ENCODE measurements around the gene GASK1A. TPM values are rescaled to one million over a fixed set of nuclear protein-coding genes. Genes with fewer than 3 reads are reported as not detected.

Gene GASK1A
- total and polyA plus RNA-seq, 2 of the 4 experiments (the other 2 are of a cell fraction), result 0.18 to 0.19 TPM

GRCh38 chr3:42999632-43000031 lies 20.5 kb downstream of the GASK1A start:
- H3K4ac ChIP-seq (ENCODE audit: low read depth, low read length), result no peak overlapping the region
- H4K5ac ChIP-seq (ENCODE audit: low read depth, low read length), result no peak overlapping the region
- no peak overlapping the region for H4K91ac ChIP-seq (ENCODE audit: insufficient read depth, low read depth, low read length)
- H2BK120ac ChIP-seq (ENCODE audit: low read depth, low read length), result no peak overlapping the region
- H3K9me3 ChIP-seq (ENCODE audit: control insufficient read depth, insufficient read depth, low read length), result no peaks in the 10 kb centered on the region
- H3K56ac ChIP-seq (ENCODE audit: extremely low read depth, insufficient read depth, low read length), result no peak overlapping the region
- H3K9ac ChIP-seq (ENCODE audit: low read depth, low read length), result no peak overlapping the region
- H3K14ac ChIP-seq (replicated peaks; ENCODE audit: low read depth, low read length), result no peak overlapping the region
- H2AK5ac ChIP-seq (ENCODE audit: low read depth, low read length), result no peak overlapping the region
- no peak overlapping the region for H3K4me3 ChIP-seq (ENCODE audit: insufficient read depth, low read depth, low read length)
- no TSS peak for BruUV-seq (replicated peaks)
- dilution Hi-C loops (cut with HindIII; ENCODE audit: low sequenced_read_pairs, unreplicated experiment) (no loop called here), in situ Hi-C loops (cut with MboI; ENCODE audit: low sequenced_read_pairs) (no loop called here), intact Hi-C loops (cut with micrococcal nuclease) (loop anchor here (5.0 kb wide), 1 partner anchor 93 kb away; no protein-coding TSS in a partner anchor)
- no peaks in the 10 kb centered on the region for H3K79me1 ChIP-seq (ENCODE audit: low read depth in 1 of 2, low read length in 2 of 2)
- peaks cover 6% of the 10 kb centered on the region; the same call in 1 of the 2 replicates for H3K4me1 ChIP-seq (ENCODE audit: control insufficient read depth, insufficient read depth, low read length)
- ChIA-PET CTCF (no interaction called here), POLR2A (ENCODE audit: unreplicated experiment) (no interaction called here)
- no peaks in the 10 kb centered on the region for H3K36me3 ChIP-seq (ENCODE audit: control insufficient read depth, insufficient read depth, low read length)
- H3K9me1 ChIP-seq (ENCODE audit: insufficient read depth, low read length), result no peaks in the 10 kb centered on the region
- H3K27ac ChIP-seq (ENCODE audit: insufficient read depth, low read length), result no peak overlapping the region
- H2AFZ ChIP-seq (replicated peaks; ENCODE audit: low read length, poor library complexity), result no peak overlapping the region
- no peak overlapping the region for H2BK15ac ChIP-seq (ENCODE audit: low read depth, low read length)
- H3K18ac ChIP-seq (ENCODE audit: low read depth, low read length), result no peak overlapping the region
- no peak overlapping the region for H2AK9ac ChIP-seq (replicated peaks; ENCODE audit: low read depth, low read length, poor library complexity)
- H2BK20ac ChIP-seq (ENCODE audit: low read depth, low read length), result no peak overlapping the region
- no CpG with 5 or more reads among the region's 4 CpGs for WGBS, 2 experiments (ENCODE audit: extremely low coverage in 2 of 2, insufficient read length in 1 of 2)
- ATAC-seq (ENCODE audit: low read depth) (no peak), DNase-seq (no peak)
- H4K8ac ChIP-seq (ENCODE audit: low read depth in 2 of 2, low read length in 2 of 2), result no peak overlapping the region
- H3K27me3 ChIP-seq (ENCODE audit: control insufficient read depth, insufficient read depth, low read length), result no peaks in the 10 kb centered on the region; the same call in 1 of the 2 replicates
- no peak overlapping the region for H2BK5ac ChIP-seq (ENCODE audit: low read depth, low read length, poor library complexity, severe bottlenecking)
- H3K23ac ChIP-seq (ENCODE audit: low read depth, low read length), result no peak overlapping the region
- no peak for TF ChIP-seq MXI1 (IDR thresholded peaks at IDR 0.05; ENCODE audit: borderline replicate concordance, low read depth, low read length)
- H4K20me1 ChIP-seq (ENCODE audit: insufficient read depth, low read length), result no peaks in the 10 kb centered on the region
- no peak overlapping the region for H3K4me2 ChIP-seq (ENCODE audit: low read depth, low read length)

All from IMR-90 (cell line).